HuH-7 (cell line): Measurements from ENCODE around the gene TSFM.
A peak's percentile ranks its signal among the peaks of the same experiment; 100 is the strongest.

ENCODE experiments used
- DNase-seq: peaks from one replicate; pipeline ENCODE4 v3.0.0; 2011; ENCODE audit warnings: low spot score

Gene TSFM

GRCh38 chr12:57780284-57780897 lies 2.2 kb upstream of the TSFM start:
- DNase-seq: no peak

DNA sequence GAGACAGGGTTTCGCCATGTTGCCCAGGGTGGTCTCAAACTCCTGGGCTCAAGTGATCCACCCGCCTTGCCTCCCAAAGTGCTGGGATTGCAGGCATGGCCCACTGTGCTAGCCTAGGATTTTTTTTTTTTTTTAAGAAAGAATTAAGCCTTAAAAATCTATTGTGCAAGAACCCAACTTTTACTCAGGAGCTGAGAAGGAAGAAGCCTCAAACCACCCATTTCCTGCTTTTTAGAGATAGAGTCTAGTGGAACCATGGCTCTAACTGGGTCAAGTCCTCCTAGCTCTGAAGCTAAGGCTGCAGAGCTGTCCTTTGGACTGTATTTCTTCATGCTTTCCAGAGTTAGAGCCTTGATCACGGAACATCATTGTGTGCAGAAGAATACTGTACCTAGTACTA lies 1.3 kb upstream of the TSFM start:
- DNase-seq: no peak

- no peak for DNase-seq
Measured at GRCh38 chr12:57781801-57782200, 786 bp upstream of the TSFM start.

GRCh38 chr12:57782243-57782607 lies 362 bp upstream of the TSFM start:
- DNase-seq: no peak

DNA sequence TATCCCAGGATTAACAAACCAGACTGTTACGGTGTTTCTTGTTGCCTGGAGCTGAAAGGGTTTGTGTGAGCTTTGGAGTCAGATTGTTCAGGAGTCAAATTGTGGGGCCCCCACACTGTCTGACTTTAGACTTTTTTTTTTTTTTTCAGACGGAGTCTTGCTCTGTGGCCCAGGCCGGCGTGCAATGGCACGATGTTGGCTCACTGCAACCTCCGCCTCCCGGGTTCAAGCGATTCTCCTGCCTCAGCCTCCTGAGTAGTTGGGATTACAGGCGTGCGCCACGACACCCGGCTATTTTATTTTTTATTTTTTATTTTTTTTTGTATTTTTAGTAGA lies 847 bp downstream of the TSFM start:
- DNase-seq: no peak

DNA sequence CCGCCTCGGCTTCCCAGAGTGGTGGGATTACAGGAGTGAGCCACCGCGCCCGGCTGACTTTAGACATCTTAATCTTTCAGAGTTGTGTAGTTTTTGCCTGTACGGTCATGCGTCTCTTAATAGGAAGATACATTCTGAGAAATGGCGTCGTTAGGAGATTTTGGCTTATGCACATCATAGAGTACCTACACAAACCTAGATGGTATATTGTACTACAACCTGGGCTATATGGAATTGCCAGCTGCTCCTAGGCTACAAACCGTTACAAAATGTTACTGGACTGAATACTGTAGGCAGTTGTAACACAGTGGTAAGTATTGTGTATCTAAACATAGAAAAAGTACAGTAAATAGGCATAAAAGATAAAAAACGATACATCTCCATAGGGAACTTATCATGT lies 1.3 kb downstream of the TSFM start:
- DNase-seq: no peak

DNA sequence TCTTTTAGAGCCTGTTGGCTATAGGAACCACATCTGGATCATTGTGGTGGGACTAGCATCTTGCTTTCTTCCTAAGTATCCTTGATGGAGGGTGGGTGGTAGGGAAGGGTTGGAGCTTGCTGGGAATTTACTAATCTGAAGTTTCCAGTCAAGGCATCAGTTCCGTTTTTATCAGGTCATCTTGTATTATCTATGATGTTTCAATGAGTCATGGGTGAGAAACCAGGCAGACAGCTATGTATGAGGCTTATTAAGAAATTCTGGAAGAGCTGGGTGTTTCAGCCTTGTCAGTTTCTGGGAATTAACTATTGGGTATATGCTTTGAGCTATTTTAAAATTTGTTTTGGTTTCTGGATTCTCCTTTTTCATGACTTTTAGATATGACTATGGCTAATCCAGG lies 11.3 kb downstream of the TSFM start:
- no peak for DNase-seq

- DNase-seq: no peak
Measured at GRCh38 chr12:57795354-57795753, 12.8 kb downstream of the TSFM start.

GRCh38 chr12:57796996-57797395 lies 14.4 kb downstream of the TSFM start:
- DNase-seq: no peak

DNA sequence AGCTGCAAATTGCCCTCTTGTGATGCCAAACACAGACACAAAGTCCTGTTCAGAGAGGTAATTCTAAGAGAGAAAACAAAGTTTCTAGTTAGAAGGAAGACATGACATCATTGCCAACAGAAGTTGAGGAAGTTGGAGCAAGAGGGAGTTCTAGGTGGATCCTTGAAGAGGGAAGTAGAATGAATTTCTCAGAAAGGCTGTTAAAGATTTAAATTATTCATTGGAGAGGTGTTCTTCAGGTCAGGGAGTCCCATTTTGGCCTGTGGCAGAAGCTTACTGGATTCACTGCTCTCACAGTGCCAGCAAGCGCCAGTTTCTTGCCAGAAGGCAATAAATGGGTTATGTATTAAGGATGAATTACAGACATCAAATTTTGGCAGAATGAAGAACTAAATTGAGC lies 15.3 kb downstream of the TSFM start:
- DNase-seq: no peak

DNA sequence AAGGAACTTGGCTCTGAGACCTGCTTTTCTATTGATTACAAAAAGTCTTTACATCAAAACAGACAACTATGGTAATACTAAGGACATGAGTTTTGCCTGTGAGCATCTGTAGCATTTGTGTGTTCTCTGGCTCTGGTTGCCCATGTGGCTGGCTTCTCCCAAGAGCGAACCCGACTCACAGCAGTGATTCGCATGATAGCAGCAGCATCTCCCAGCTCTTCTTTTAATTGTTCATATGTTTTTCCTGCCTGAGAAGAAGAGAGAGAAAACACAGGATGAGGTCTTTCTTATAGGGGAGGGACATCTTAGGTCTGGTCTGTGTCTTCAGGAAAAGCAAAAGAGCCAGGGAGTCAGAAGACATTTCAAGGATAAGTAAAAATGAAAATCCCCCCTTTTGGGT lies 18.4 kb downstream of the TSFM start:
- DNase-seq: no peak

DNA sequence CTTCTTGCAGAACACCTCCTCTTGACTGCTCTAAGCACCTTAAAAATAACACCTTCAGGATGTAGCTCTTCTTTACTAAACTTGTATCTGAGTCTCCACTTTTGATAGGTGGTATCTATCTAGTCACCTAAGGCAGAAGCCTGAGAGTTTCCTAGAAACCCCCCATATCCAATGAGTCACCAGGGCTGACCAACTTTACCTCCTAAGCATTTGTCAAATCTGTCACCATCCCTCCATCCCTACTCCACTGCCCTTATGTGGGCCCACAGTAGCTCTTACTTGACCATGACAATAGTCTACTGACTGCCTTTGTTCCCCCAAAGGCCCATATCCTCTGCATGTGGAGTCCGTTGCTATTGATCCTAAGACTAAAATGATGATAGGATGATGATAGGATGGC lies 20.0 kb downstream of the TSFM start:
- DNase-seq: no peak

DNA sequence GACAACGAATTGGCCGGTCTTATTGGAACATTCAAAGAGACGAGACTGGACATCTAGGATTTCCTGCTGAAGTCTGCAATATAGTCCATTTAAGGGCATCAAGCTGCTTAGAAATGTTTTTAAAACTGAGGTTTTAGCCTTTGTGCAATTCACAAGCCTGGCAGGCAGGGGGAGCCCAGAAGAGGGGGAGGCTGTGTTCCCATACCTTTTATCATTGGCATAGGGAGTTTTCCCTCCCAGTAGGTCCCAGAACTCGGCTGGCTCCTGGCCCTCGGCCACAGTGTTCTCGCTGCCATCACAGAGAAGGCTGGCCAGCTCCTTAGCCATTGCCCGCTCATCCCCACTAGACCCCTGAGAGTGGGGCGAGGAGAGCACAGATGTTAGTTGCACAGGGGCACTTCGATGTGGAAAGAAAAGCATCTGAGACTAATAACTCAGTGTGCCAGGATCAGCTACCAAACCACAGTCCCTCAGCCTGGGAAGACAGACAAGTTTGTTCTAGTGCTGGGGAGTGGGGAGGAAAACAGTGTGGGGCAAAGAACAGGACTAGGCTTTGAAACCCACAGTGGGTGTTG lies 20.8 kb downstream of the TSFM start:
- DNase-seq: peak; percentile 75

- no peak for DNase-seq
Measured at GRCh38 chr12:57806677-57807076, 24.1 kb downstream of the TSFM start.

DNA sequence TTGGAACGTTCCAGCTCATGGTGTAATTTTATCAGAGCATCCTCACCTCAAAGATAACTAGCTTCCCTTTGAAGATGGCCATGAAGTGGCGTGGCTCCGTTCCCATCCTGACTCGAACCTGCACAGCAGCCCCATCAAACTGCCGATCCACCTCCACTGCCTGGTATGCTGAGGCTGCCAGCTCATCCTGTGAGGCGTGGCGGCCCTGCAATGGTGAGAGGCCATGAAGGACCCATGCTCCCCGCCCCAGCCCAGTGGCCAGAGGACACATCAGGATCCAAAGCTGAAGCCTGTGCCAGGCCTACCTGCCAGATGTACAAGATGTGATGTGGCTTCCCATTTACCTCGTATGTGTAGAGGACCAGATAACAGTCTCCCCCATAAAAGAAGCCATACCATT lies 24.7 kb downstream of the TSFM start:
- DNase-seq: no peak

- no peak for DNase-seq
Measured at GRCh38 chr12:57808351-57808750, 25.8 kb downstream of the TSFM start.

- no peak for DNase-seq
Measured at GRCh38 chr12:57809425-57809824, 26.8 kb downstream of the TSFM start.

- no peak for DNase-seq
Measured at GRCh38 chr12:57810450-57810849, 27.9 kb downstream of the TSFM start.

GRCh38 chr12:57811028-57811755 lies 28.6 kb downstream of the TSFM start:
- no peak for DNase-seq

- no peak for DNase-seq
Measured at GRCh38 chr12:57813111-57813970, 30.8 kb downstream of the TSFM start.

DNA sequence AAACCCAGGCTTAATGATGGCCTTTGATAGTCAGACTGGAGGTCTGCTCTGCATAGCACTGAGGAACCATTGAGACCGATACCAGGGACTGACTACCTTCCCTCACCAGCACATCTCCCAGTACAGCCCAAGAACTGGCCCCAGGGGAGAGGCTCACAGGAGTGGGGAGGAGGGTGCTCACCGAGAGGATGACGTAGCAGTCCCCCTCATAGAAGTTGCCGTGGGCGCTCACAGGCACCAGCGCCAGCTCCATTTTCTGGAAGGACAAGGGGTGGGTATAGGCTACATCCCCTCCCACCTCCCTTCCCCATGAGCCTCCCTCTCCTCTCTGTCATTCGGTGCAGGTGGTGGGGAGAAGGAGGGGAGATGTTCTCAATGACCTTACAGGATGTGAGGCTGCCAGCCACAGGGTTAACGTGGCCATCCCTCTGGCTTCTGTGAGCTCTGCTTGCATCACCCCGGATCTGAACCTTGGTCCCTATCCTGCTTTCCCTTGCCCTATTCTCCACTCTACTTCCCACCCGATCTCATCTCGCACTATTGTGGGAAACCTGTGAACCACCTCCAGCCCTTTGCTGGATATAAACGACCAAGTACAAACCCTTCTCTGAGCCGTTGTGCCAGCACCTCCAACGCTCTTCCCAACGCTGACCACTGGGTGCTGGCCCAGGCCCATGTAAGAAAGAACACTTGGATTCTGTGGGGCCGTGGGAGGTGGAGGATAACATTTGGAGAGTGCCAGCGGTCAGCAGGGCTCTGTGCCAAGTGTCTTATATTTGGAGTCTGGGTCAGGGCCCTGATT lies 31.6 kb downstream of the TSFM start:
- DNase-seq: no peak
